Right cardiac atrium (tissue), 5 donors: ENCODE results near the gene MCTP2. TPM values are rescaled to one million over a fixed set of nuclear protein-coding genes. Genes with fewer than 3 reads are reported as not detected.

Experiments used
- ATAC-seq, 2 donors: fragments of 200-7000 bp; cut with Tn5 transposase; one replicate each; pipeline versions ENCODE4 v1.8.0 to v1.9.1; 2020; ENCODE audit warnings: moderate library complexity in 2 of 2, mild to moderate bottlenecking in 1 of 2
- DNase-seq, 3 donors: peaks; one replicate each; pipeline ENCODE4 v3.0.0-alpha.2; 2020
- H3K27ac ChIP-seq: one replicate; pipeline ENCODE4 v1.5.1; 2013; ENCODE audit warnings: mild to moderate bottlenecking, low read length, control low read depth, moderate library complexity
- H3K27me3 ChIP-seq: one replicate; pipeline ENCODE4 v1.6.1; 2013; ENCODE audit not compliant: control insufficient read depth, insufficient read depth
- H3K4me1 ChIP-seq: one replicate; pipeline ENCODE4 v1.6.1; 2013; ENCODE audit warnings: low read length; ENCODE audit not compliant: control insufficient read depth, insufficient read depth
- H3K4me3 ChIP-seq: one replicate; pipeline ENCODE4 v1.5.1; 2013; ENCODE audit warnings: low read length, control low read depth
- H3K9me3 ChIP-seq: one replicate; pipeline ENCODE4 v1.6.1; 2013; ENCODE audit warnings: low read length; ENCODE audit not compliant: control insufficient read depth
- WGBS: extraction: QIAGEN DNeasy Blood & Tissue Kit; methylation state at CpG from one replicate; pipeline ENCODE4 v1.1.7; 2013; 5-methylcytosine and 5-hydroxymethylcytosine counted together
- intact Hi-C, 4 donors: fragments of 100-400 bp; cut with DNase I; formaldehyde crosslinking; loops; one replicate each; pipeline versions ENCODE4 v1.11.0 to v1.14.0; 2022 to 2023
- polyA plus RNA-seq: library from polyadenylated mRNA; stranded (reverse); fragments of 200-250 nt; gene quantifications from one replicate; pipeline ENCODE4 v1.2.3, GENCODE V29; 2013
- total RNA-seq, 4 donors: library from RNA; stranded (reverse); fragmentation: NEBNext Ultra II Directional; extraction: Animal tissue kit (Norgen Biotek cat#: 25700); gene quantifications; one replicate each; pipeline ENCODE4 v1.2.1, GENCODE V29; 2021
- donor health status: healthy with polysubstance abuse.
- donor health status: DM: no; HTN: yes; CAD: no.
- donor health status: DM: no; HTN: no; CAD: no.
- donor health status: DM: no; HTN: yes; CAD: no; lungs with severe emphysema.
- donor health status: DM: yes; HTN: yes; CAD: no.

Gene MCTP2
- total and polyA plus RNA-seq, 5 donors = 0.11 to 1.2 (median 0.72) TPM

DNA sequence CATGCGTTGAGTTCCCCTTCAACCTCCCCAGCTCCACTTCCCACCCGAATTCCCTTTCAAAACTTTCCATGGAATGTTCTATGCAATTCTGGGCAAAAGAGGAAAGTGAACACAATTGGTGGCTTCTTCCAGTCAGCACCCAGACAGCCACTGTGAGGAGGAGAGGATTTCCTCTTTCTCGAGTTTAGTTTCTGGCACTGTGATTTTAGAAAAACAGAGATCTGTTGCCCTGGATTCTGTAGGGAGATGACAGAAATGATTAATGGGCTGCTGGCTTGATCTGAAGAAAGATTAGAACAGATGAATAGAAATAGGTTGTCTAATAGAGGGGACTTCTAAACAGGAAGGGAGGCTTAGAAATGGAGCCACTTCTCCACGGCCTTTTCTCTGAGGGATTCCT, 172.0 kb downstream of the MCTP2 start:
- ATAC-seq (peak in 1 of 2 donors; percentile 34), DNase-seq (no peak)
- H3K27ac ChIP-seq = no peak overlapping the region
- no peaks in the 10 kb centered on the region for H3K9me3 ChIP-seq
- intact Hi-C loops = no loop called here
- H3K27me3 ChIP-seq = no peaks in the 10 kb centered on the region
- WGBS = 39% methylated on average over 4 of the region's 4 CpGs
- H3K4me1 ChIP-seq = no peaks in the 10 kb centered on the region
- H3K4me3 ChIP-seq = no peak overlapping the region

- Histone ChIP-seq H3K9me3 (no peaks in the 10 kb centered on the region), H3K27me3 (no peaks in the 10 kb centered on the region), H3K4me3 (no peak overlapping the region), H3K27ac (no peak overlapping the region), H3K4me1 (no peaks in the 10 kb centered on the region)
- 69% methylated on average over 9 of the region's 9 CpGs for WGBS
- no peak for DNase-seq
- no peak for ATAC-seq
- intact Hi-C loops = no loop called here
Observed at GRCh38 chr15:94404733-94405283, 173.4 kb downstream of the MCTP2 start.

- Histone ChIP-seq H3K27me3 (no peaks in the 10 kb centered on the region), H3K4me3 (no peak overlapping the region), H3K9me3 (no peaks in the 10 kb centered on the region), H3K4me1 (no peaks in the 10 kb centered on the region), H3K27ac (no peak overlapping the region)
- no peak for ATAC-seq
- DNase-seq = peak in 1 of 3 donors; percentile 8
- WGBS = 84% methylated on average over 5 of the region's 5 CpGs
- intact Hi-C loops = no loop called here
Observed at GRCh38 chr15:94411285-94411684, 179.9 kb downstream of the MCTP2 start.

DNA sequence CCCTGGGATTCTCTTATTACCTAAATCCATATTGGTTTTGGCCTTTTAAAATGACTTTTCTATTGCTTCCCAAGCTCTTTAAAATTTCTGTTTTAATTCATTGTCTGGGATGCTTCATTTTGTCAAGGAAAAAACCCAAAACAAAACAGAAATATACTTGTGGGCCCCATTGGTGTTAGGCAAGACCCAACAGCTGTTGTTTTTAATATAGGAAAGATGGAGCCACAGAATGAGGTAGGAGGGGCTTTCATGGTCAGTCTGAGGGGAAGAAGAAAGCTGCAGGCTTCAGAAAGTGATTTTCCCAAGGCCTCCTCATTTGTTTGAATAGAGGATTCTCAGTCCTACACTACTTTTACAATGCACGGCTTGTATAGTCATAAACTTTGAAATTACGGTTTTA, 180.5 kb downstream of the MCTP2 start:
- WGBS = 97% methylated on average over 2 of the region's 2 CpGs
- Histone ChIP-seq H3K27me3 (no peaks in the 10 kb centered on the region), H3K9me3 (no peaks in the 10 kb centered on the region), H3K4me3 (no peak overlapping the region), H3K4me1 (no peaks in the 10 kb centered on the region), H3K27ac (no peak overlapping the region)
- ATAC-seq (no peak), DNase-seq (no peak)
- intact Hi-C loops = no loop called here

DNA sequence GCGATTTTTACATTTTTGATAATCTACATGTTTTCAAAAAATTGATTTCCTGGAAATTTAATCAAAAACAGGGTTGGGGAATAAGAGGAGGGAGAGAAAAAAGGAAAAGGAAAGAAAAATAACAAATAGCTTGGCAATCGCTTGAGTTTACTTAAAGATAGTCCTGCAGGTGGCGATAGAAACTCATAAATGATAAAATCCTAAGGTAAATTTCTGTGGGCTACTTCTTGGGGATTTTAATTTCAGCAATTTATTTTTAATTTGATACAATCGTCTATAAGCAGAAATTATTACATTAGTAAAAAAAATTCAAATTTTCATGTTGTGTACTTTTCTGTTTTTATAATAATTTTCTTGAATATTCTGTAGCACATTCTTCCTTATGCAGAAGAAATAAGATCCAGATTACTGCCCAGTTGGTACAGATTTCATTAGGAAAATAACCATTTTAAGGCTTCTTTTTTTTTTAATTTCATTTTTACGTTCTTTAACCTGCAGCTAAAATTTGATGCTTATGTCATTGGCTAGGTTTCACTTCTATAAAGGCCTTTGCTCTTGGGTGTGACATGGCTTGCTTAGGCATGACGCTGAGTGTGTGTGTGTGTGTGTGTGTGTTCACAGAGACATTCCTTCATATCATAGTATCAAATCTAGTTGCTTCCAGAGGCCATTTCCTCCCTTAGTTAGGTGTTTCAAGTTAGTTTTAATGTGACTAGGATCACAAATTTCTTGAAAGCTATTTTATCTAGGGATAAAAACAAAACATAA, 181.8 kb downstream of the MCTP2 start:
- Histone ChIP-seq H3K4me3 (no peak overlapping the region), H3K9me3 (no peaks in the 10 kb centered on the region), H3K27ac (no peak overlapping the region), H3K27me3 (no peaks in the 10 kb centered on the region), H3K4me1 (no peaks in the 10 kb centered on the region)
- no peak for DNase-seq
- WGBS = 34% methylated on average over 6 of the region's 6 CpGs
- intact Hi-C loops = no loop called here
- no peak for ATAC-seq

DNA sequence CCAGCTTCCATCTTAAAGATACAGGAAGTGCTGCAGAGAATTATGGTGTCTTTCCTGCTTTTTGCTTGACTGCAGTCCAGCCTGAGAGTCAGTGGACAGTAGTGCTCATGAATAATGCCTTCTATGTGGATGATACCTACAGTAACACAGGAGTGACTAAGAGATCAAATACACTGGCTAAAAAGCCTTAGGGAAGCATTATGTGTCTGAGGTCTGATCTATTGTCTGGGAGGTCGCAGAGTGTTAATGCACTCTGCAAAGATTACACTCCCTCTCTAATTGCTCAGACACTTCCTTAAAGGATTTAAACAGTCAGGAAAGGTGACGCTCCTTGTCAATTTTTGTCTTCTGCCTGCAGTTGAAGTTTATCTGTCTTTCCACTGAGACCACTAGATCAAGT, 183.6 kb downstream of the MCTP2 start:
- H3K27ac ChIP-seq = no peak overlapping the region
- intact Hi-C loops = no loop called here
- no peak overlapping the region for H3K4me3 ChIP-seq
- ATAC-seq (no peak), DNase-seq (no peak)
- 75% methylated on average over 2 of the region's 2 CpGs for WGBS
- H3K9me3 ChIP-seq = no peaks in the 10 kb centered on the region
- H3K4me1 ChIP-seq = no peaks in the 10 kb centered on the region
- no peaks in the 10 kb centered on the region for H3K27me3 ChIP-seq

- intact Hi-C loops = no loop called here
- Histone ChIP-seq H3K4me1 (no peaks in the 10 kb centered on the region), H3K27me3 (no peaks in the 10 kb centered on the region), H3K4me3 (no peak overlapping the region), H3K27ac (no peak overlapping the region), H3K9me3 (no peaks in the 10 kb centered on the region)
- 92% methylated on average over 7 of the region's 7 CpGs for WGBS
- ATAC-seq (no peak), DNase-seq (no peak)
Observed at GRCh38 chr15:94416267-94416666, 184.9 kb downstream of the MCTP2 start.

GRCh38 chr15:94416820-94417219, 185.5 kb downstream of the MCTP2 start:
- intact Hi-C loops = no loop called here
- Histone ChIP-seq H3K4me3 (no peak overlapping the region), H3K9me3 (no peaks in the 10 kb centered on the region), H3K27ac (no peak overlapping the region), H3K27me3 (no peaks in the 10 kb centered on the region), H3K4me1 (no peaks in the 10 kb centered on the region)
- no peak for DNase-seq
- WGBS = 90% methylated on average over 3 of the region's 3 CpGs
- ATAC-seq = no peak

DNA sequence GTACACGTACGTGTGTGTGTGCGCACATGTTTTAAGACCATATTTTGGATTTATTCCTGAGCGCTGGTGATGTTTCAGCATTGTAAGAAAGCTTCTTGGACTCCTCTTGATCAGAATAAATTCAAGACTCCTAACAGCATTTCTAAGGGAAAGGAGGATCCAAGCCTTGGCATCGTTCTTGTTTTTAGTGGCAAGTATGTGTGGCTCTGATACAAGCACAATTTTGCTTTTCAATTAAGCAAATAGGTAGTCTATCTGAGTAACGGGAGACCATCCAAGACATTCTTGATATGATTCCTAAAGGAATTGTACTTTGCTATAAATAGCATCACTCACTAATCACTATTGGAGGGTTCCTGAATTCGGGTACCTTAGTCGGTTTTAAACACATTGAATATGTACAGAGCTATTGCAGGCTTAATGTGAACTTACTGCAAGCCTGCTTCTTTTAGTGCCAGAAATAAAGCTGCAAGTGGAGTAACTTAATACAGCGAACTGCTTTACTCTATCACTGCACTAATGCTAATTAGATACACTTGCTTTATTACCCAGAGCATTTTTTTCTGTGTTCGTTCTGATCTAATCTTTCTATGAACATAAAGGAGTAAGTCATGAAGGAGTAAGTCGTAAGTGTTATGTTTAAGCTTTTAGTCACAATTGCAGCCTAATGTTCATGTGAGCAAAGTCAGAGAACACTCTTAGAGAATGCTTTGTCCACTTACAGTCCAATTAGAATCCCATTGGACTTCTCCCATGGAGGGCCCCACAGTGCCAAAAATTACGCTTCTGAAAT, 186.3 kb downstream of the MCTP2 start:
- no peaks in the 10 kb centered on the region for H3K27me3 ChIP-seq
- WGBS = 41% methylated on average over 12 of the region's 12 CpGs
- ATAC-seq = peak; percentile 40 to 64
- H3K4me1 ChIP-seq = no peaks in the 10 kb centered on the region
- no peak for DNase-seq
- no peaks in the 10 kb centered on the region for H3K9me3 ChIP-seq
- H3K4me3 ChIP-seq = no peak overlapping the region
- intact Hi-C loops = no loop called here
- no peak overlapping the region for H3K27ac ChIP-seq

- intact Hi-C loops = no loop called here
- H3K4me1 ChIP-seq = no peaks in the 10 kb centered on the region
Observed at GRCh38 chr15:94421706-94422105, 190.3 kb downstream of the MCTP2 start.

GRCh38 chr15:94432279-94432678, 200.9 kb downstream of the MCTP2 start:
- Histone ChIP-seq H3K4me1 (no peaks in the 10 kb centered on the region), H3K4me3 (no peak overlapping the region), H3K27ac (no peak overlapping the region), H3K9me3 (no peaks in the 10 kb centered on the region), H3K27me3 (no peaks in the 10 kb centered on the region)
- ATAC-seq = no peak
- WGBS = 82% methylated on average over 1 of the region's 1 CpG
- intact Hi-C loops = no loop called here
- DNase-seq = no peak

More at GRCh38 chr15:94421706-94422105, 190.3 kb downstream of the MCTP2 start:
- no peaks in the 10 kb centered on the region for H3K27me3 ChIP-seq
- no peaks in the 10 kb centered on the region for H3K9me3 ChIP-seq
- DNase-seq (no peak), ATAC-seq (no peak)
- no peak overlapping the region for H3K27ac ChIP-seq
- WGBS = 46% methylated on average over 1 of the region's 1 CpG
- no peak overlapping the region for H3K4me3 ChIP-seq
